ENCODE results near the gene PMM1.
"Not testable (repeated sequence)": the region's sequence is repeated elsewhere in the genome, so short reads cannot be mapped to it uniquely, and the experiment has no call there.

PMM1 gene

DNA sequence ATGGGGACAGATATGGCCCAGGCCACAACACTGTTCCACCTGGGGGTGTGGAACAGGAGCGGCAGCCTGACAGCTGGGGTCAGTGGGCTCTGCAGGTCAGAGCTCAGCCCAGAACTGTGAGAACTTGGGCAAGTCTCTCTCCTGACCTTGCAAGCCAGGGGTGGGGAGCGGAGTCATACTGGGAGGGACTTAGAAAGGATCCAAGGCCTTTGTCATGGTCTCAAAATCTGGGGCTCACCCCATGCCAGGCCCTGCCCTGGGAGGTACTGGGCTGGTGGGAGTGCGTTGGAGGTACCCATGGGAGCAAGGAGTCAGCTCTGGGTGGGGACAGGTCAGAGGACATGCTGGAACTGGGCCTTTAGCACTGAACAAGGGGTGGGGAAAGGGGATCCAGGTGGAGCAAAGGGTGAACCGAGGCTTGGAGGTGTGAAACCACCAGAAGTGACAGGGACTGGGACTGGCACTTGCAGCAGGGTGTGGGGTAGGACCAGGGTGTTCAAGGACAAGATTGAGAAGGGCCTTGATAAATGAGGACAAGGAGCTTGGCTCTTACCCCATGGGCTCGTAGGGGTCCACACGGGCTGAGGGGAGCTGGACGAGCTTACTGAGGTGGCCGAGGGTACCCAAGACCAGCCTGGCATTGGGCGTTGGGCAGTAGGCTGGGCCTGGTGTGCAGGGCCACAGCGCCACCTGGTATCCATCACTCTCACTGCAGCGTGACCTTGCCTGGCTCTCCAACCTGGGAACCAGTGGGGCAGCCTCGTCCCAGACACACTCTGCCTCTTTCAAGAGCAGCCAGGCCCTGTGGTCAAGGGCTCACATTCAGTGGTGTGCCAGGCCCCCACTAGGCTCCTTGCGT is 7.4 kb upstream of the PMM1 start:
- DNase-seq = peak; percentile 75

DNA sequence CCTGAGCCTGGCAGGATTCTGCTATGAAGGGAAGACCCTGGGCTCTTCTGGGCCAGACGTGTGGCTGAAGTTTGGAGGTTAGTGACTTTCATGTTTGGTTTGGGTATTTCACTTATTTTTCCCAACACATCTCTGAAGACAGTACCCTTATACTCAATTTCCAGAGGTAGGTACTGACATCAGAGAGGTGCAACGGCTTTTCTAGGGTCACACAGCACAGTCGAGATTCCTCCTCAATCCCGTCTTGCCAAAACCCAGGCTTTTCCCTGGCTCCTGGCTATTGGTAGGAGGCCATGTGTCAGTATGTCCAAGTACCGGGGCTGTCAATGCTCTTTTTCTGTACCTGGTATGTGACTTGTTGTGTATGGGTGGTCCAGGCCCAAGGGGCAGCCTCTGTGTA is 6.1 kb upstream of the PMM1 start:
- DNase-seq = no peak

DNA sequence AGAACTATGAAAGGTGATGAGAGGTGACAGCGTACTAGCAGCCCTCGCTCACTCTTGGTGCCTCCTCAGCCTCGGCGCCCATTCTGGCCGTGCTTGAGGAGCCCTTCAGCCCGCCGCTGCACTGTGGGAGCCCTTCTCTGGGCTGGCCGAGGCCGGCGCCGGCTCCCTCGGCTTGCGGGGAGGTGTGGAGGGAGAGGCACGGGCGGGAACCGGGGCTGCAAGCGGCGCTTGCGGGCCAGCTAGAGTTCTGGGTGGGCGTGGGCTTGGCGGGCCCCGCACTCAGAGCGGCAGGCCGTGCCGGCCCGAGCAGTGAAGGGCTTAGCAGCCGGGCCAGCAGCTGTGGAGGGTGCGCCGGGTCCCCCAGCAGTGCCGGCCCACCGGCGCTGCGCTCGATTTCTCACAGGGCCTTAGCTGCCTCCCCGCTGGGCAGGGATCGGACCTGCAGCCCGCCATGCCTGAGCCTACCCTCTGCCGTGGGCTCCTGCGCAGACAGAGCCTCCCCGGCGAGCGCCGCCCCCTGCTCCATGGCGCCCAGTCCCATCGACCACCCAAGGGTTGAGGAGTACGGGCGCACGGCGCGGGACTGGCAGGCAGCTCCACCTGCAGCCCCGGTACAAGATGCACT is 3.8 kb upstream of the PMM1 start:
- DNase-seq = not testable (repeated sequence)

DNA sequence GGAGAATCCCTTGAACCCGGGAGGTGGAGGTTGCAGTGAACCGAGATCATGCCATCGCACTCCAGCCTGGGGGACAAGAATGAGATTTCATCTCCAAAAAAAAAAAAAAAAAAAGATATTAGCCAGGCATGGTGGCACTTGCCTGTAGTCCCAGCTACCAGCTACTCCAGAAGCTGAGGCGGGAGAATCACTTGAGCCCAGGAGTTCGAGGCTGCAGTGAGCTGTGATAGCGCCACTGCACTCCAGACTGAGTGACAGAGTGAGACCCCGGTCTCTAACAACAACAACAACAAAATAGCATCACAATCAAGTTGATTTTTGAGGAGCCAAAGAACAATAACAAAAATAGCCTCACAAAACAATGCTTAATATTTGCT is 2.3 kb downstream of the PMM1 start:
- peak; percentile 58 for DNase-seq

DNA sequence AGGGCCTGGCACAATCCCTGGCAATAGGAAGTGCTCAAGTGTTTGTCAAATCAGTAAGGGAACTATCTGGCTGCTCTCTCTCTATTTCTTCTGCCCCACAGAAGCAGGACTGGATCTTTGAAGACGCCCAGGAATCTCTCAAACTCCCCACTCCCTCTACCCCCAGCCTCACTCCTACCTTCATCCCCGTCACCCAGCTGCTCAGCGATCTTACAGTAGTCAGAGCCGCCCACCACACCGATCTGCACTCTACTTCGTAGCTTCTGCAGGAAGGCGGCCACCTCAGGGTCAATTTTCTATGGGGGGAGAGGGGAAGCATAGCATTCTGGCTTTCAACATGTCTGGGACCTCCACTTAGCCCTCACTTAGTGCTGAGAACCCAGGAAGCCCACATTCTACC is 3.7 kb downstream of the PMM1 start:
- DNase-seq = no peak

DNA sequence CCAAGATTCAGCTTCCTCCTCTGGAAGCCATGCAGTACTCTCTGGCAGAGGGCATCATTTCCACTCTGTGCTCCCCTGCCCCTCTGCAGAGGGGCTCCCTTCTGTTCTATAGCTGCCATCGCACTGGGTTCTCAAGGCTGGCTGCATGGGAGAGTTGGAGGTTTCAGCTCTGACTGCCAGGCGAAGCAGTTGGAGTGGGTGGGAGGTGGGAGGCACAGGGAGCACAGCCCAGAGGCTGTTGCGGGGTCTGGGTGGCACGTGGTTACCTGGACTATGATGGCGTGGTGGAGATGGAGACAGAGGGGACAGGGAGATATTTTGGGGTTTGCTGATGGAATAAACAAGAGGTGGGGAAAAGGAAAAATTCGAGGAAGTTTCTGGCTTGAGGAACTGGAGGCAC is 4.8 kb downstream of the PMM1 start:
- no peak for DNase-seq

DNA sequence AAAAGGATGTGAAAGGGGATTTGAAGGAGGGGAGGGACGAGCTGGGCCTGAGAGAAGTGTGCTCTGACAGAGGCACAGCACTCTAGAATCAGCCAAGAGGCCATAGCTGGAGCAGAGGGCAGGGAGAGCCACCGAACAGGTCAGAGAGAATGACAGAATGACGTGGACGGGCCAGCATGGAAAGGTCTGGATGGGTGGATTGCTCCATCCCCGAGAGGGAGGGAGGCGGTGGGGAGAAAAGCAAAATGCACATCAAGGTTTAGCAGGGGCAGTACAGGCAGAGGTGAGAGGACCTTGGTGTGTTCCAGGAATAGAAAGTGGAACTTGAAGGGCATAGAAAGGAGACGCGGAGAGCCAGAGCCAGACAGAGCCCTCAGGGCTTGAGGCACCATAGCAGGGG is 6.9 kb downstream of the PMM1 start:
- no peak for DNase-seq

DNA sequence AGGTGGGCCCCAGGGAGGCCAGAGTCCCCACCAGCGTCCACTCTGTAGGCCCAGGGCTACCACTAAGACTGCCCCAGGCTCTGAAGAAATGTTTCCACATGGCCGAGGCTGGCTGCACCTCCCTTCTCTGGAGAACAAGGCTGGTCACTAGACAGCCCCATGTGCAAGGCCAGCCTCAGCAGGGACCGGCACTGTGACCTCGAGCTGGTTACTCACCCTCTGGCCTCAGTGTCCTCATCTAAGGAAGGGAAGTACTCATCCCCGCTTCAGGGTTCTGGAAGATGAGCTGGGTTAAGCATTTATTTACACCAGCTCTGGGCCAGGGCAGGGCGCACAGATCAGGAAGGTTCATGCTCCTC is 9.7 kb downstream of the PMM1 start:
- no peak for DNase-seq

DNA sequence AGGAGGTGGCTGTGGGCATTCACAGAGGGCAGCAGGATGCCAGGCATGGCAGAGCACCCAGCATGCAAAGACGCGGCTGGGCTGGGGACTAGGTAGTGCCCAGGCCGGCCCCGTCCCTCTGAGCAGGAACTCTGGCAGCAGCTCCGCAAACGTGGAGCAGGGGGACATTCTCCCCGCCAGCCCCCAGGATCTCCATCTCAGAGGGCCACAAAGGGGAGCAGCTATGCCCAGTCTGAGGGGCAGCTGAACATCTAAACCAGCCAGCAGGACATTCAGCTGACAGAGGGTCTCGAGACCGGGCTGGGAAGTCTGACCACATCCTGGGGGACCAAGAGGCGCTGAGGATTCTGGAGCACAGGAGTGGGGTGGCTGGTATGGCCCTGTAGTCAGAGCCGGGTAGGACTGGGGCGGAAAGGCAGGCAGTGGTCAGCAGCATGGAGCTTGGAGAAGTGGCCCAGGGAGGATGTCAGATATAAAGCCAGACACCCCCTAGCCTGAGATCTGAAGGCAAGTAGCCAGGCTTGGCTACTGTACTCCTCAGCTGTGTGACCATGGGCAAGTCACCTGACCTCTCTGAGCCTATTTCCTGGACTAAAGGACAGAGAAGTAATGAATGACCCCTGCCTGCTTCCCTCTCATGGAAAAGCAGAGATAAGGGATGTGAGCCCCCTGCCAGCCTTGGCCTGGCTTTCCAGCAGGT is 10.2 kb downstream of the PMM1 start:
- DNase-seq = no peak

DNA sequence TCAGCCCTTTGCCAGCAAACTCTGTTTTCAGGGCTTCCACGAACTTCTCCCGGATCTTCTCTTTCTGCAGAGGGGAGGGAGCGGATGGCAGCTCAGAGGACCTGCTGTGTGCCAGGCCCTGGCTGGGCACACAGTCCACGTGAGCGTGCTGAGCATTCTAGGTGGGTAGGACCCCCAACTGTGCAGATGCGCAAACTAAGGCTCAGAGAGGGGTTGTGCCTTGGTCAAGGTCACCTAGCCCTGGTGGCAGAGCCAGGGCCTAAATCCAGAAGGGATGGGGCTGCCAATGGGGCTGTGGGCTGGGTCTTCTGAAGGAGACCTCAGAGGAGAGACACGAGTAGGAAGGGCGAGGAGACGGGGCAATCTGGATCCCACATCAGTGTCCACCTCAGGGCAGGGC is 10.8 kb downstream of the PMM1 start:
- no peak for DNase-seq

DNA sequence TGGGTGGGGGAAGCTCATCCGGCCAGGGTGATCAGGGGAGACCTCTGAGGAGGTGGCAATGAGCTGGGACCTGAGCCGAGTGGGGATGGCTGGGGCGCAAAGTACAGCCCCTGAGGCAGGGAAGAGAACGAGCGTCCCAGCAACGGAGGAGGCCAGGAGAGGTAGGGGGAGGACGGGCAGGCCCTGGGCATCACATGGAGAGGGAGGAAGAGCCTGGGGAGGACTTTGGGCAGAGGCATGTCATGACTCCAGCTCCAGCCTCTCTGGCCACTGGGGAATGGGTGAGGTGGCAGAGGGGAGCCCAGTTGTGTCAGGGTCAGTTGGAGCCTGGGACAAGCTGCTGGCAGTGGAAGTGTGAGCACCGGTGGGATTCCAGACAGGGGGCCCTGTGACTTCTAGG is 11.5 kb downstream of the PMM1 start:
- DNase-seq = no peak

DNA sequence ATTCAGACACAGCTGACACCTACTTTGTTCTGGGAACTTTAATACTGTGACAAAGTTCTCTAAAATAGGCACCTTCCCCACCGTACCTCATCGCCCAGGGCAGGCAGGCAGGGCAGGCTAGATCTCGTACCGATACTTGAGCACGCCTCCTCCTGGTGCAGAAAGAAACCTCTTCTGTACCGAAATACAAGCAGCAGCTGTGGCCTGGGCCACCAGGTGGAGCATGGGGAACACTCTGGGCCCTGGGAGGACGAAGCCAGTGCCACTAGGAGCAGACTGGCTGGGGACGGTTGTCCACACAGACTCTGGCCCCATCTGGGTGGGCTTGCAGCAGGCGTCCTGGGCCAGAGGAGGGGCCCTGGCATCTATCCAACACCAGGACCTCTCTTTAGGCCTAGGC is 12.8 kb downstream of the PMM1 start:
- peak; percentile 72 for DNase-seq

DNA sequence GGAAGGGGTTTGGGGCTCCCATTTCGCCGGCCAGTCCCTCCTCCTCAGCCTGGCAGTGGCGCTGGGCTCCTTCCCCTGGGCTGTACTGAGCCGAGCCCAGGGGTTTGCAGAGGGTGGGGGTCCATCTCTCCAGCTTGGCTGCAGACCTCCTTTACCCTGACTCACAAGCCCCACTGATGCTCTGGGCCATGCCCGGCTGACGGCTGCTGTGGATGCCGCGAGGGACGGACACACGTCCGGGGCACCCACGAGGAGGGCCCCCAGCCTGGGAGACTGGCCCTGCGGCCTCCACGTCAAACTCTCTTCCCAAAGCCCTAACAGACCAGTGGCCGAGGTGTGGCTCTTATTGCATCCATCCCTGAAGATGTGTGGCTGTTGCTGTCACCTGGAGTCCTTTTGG is 14.1 kb downstream of the PMM1 start:
- DNase-seq = no peak

DNA sequence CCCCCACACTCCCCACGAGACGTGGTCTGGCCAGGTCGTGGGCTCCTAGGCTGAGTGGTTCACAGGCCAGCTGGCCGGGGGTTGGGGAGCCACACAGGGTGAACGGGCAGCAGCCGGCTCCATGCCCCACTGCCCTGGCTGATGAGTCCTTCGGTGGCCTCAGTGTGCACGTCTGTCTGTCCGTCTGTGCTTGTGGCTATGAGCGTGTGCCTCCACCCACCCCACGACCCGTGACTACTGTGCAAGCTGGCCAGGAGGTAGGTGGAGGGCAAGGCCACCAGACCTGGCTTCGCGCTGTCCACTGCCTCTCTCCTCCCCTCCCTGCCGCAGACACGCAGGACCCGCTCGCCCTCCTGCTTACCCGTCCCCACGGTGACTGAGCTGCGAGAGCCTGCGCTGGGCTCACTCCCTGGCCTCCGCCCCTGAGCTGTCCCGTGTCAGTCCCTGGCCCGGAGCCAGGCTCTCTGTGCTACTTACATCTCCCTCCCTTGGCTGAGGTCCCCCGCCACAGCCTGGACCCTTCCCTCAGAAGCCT is 14.7 kb downstream of the PMM1 start:
- no peak for DNase-seq

DNA sequence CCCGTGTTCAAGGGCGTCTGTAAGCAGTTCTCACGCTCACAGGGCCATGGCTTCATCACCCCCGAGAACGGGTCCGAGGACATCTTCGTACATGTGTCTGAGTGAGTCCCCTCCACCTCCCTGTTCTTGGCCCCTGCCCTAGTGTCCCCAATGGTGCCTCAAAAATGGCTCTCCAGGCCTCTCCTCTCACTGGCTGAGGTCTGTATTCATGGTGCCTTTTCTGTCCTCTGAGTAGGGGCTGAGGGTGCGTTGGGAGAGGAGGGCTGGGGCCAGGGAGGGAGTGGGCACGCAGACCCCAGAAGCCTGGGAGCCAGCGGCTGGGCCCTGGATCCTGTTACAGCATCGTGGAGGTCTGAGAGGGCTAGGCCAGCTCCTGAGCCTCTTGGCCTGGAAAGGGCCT is 16.0 kb downstream of the PMM1 start:
- no peak for DNase-seq

DNA sequence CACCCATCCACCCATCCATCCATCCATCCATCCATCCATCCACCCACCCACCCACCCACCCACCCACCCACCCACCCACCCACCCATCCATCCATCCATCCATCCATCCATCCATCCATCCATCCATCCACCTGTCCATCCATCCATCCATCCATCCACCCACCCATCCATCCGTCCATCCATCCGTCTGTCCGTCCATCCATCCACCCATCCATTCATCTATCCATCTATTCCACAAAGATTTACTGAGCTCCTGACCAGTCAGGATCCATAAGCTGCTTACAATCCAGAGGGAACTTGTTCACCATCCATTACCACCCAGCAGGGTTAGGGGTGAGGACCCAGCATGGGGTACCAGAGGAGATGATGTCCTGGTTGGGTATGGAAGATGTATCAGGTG is 17.3 kb downstream of the PMM1 start:
- not testable (repeated sequence) for DNase-seq

DNA sequence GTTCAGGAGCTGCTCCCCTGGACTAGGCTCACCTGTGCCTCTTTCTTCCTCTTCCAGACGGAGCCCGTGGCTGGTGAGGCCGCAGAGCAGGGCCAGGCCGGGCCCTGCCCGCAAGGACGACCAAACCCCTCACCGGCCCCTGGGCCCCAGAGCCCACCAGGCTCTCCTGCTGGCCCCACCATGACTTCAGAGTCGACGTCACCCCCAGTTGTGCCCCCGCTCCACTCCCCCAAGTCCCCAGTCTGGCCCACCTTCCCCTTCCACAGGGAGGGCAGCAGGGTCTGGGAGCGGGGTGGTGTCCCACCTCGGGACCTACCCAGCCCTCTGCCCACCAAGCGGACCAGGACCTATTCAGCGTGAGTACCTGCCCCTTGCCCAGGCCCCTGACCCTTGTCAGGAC is 17.9 kb downstream of the PMM1 start:
- no peak for DNase-seq

DNA sequence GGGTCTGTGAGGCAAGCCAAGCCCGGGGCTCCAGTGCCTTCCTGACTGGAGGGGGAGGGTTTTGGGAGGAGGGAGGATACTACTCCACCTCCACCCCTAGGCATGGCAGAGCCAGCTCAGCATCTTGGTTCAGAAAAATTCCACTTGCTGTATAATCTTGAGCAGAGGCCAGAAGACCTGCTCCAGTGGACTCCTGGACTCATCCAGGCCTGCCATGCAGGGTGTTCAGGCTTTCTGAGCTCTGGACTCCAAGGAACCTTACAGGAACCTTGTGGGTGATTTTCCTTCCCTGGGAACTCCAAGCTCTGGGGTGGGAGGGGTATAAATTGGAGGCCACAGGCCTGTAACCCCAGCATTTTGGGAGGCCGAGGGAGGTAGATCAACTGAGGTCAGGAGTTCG is 19.4 kb downstream of the PMM1 start:
- no peak for DNase-seq

DNA sequence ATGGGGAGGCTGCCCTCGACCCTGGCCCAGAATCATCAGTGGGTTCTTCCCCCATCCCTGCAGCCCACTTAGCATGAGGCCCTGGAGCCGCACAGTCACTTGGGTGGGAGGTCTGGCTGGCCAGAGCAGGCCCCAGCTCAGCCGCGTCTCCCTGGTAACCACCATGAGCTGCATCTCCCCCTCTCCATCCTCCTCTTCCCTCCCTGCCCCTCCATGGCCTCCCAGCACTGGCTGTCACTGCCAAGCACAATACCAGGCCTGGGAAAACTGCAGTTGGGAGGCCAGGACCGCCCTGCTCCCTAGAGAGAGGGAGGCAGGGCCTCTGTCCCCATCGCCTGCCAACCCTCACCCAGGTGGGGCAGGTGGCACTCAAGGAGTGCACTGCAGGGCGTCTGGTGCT is 20.8 kb downstream of the PMM1 start:
- no peak for DNase-seq

DNA sequence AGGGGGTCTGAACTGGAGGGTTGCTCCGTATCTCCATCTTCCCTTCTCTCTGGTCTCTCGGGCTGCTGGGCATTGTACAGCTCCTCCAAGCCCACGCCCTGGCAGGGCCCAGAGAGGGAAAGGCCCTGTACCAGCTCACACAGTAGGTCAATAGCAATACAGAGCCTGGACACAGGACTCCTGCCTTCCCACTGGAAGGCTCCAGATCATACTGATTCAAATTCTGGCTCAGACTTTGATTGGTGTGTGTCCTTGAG is 22.2 kb downstream of the PMM1 start:
- DNase-seq = no peak

DNA sequence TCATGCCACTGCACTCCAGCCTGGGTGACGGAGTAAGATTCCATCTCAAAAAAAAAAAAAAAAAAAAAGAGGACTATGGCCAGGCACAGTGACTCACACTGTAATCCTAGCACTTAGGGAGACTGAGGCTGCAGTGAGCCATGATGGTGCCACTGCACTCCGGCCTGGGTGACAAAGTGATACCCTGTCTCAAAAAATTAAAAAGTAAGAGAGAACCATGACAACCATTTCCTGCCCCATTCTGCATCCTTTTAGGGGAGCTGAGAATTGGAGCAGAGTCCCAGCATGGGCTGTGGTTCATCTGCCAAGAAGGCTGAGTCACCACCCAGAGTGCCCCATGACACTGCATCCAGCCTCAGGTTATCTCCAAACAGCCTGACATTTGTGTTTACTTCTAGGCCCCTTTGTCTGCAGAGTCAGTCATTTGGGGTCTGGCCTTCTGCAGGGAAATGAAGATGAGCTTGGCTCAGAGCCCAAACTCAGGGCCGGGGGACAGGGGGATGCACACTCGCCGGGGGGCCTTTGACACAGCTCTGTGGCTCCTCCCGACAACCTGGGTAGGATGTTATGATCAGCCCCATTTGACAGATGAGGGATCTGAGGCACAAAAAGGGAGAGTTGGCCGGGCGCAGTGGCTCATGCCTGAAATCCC is 24.1 kb downstream of the PMM1 start:
- peak; percentile 59 for DNase-seq

DNA sequence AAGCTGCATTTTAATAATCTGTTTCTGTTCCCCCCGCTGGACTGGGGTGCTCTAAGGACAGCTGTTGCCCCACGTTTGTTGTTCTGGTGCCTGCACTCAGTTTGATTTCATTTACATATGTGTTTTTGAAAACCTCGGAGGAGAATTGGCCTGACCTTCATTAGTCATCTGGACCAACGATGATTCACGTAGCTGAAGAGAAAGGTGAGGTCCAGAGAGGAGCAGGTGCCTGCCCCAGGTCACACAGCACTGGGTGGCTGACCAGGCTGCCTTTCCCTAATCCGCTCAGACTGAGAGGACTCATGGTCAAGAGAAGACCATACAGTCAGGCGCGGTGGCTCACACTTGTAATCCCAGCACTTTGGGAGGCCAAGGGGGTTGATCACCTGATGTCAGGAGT is 25.1 kb downstream of the PMM1 start:
- peak; percentile 23 for DNase-seq

DNA sequence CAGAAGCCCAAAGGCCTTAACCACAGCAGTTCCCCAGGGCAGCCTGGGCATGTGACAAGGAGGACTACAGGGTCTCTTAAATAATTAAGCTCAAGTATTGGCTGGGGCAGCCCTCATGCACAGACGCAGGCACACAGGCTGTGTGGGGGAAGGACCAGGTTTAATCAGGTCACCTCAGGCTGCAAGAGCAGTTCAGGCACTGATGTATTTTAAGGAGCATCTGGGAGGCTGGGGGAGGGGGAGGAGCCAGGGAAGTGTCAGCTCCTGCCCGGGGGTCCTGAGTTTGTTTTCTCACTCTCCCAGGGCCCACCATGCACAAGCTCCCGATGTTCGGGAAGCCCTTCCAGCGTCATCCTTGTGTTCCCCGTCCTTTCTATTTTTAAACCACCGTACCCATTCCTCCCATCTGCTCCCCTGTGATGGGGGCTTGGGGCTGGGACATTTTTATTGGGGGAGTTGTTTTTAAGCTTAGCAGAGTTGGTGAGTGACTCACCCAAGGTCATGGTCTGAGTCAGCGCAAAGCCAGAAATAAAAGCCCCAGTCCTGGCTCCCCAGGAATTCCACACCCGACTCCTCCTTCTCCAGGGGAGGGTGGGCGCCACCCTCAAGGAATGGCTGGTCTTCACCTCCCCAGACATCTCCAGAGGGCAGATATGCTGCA is 26.5 kb downstream of the PMM1 start:
- no peak for DNase-seq
